HG03565 (cell line): ENCODE measurements around the gene CAVIN3.

ENCODE experiments used
- ATAC-seq: cut with Tn5 transposase; IDR thresholded peaks from one replicate; pipeline ENCODE4 v1.9.1; 2021; ENCODE audit warnings: mild to moderate bottlenecking, moderate library complexity; ENCODE audit not compliant: unreplicated experiment

CAVIN3 gene

GRCh38 chr11:6271598-6271997, 48.7 kb downstream of the CAVIN3 start:
- no peak for ATAC-seq

GRCh38 chr11:6270584-6271246, 49.6 kb downstream of the CAVIN3 start:
- ATAC-seq = no peak

- ATAC-seq = no peak
Observed at GRCh38 chr11:6269994-6270393, 50.3 kb downstream of the CAVIN3 start.
